GM21723 (cell line): ENCODE results near the gene NCR2.

ENCODE experiments used
- ATAC-seq: cut with Tn5 transposase; IDR thresholded peaks from one replicate; pipeline ENCODE4 v1.9.1; 2021; ENCODE audit warnings: mild to moderate bottlenecking, moderate library complexity; ENCODE audit not compliant: unreplicated experiment

The NCR2 gene

DNA sequence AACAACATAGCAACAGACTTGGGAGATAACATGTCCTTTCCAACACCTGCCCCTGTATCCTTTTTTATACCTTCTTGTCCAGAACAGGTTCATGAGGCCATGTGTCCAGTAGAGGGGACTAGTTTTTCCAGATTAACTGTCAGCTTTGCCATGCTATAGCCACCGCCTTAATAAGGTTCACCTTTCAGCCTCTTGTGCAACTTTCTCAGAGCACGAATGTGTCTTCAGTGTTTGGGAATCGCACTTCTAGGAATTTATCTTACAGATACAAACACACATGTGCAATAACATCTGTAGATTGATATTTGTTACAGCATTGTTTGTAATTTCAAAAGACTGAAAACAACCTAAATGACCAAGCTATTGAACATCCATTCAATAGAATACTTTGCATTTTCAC is 21.4 kb downstream of the NCR2 start:
- ATAC-seq: no peak

GRCh38 chr6:41358503-41358902 is 23.1 kb downstream of the NCR2 start:
- ATAC-seq: no peak

DNA sequence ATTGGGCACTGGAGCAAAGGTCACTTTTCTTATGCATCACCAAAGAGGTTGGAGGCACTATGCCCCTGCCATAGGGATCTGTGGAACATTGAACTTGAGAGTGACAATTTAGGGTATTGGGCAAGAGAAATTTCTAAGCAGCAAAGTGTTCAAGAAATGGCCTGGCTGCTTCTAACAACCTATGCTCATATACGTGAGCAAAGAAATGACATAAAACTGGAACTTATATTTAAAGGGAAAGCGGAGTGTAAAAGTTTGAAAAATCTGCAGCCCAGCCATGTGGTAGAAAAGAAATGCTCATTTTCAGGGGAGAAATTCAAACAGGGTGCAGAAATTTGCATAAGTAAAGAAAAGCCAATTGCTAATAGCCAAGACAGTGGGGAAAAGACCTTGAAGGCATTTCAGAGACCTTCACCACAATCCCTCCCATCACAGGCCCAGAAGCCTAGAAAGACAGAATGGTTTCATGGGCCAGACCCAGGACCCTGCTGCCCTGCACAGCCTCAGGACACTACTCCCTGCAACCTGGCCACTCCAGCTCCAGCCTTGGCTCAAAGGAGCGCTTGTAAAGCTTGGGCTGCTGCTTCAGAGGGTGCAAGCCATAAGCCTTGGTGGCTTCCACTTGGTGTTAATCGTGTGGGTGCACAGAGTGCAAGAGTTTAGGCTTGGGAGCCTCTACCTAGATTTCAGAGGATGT is 24.4 kb downstream of the NCR2 start:
- no peak for ATAC-seq

DNA sequence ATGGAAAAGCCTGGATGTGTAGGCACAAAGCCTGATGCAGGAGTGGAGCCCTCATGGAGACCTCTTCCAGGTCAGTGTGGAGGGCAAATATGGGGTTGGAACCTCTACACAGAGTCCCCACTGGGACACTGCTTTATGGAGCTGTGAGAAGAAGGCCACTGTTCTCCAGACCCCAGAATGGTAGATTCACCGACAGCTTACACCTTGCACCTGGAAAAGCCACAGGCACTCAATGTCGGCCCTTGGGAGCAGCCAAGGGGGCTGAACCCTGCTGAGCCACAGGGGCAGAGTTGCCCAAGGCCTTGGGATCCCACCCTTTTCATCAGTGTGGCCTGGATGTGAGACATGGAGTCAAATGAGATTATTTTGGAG is 24.9 kb downstream of the NCR2 start:
- no peak for ATAC-seq

GRCh38 chr6:41366150-41366549 is 30.7 kb downstream of the NCR2 start:
- no peak for ATAC-seq

GRCh38 chr6:41367061-41367460 is 31.7 kb downstream of the NCR2 start:
- no peak for ATAC-seq

DNA sequence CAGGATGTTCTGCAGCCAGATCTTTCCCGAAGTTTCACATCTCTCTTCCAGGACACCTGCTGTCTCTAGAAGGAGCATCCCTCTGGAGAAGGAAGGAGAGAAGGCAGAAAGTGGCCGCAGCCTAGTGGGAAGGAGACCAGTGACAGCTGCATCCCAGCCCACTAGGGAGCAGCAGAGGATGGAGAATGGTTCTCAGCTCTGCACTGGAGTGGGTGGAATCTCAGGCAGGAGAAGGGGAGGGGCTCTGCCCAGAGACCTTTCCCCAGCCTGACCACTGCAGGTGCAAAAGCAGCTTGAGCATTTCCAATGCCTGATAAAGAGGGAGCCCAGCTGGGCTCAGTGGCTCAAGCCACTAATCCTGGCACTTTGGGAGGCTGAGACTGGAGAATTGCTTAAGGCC is 32.3 kb downstream of the NCR2 start:
- ATAC-seq: no peak

DNA sequence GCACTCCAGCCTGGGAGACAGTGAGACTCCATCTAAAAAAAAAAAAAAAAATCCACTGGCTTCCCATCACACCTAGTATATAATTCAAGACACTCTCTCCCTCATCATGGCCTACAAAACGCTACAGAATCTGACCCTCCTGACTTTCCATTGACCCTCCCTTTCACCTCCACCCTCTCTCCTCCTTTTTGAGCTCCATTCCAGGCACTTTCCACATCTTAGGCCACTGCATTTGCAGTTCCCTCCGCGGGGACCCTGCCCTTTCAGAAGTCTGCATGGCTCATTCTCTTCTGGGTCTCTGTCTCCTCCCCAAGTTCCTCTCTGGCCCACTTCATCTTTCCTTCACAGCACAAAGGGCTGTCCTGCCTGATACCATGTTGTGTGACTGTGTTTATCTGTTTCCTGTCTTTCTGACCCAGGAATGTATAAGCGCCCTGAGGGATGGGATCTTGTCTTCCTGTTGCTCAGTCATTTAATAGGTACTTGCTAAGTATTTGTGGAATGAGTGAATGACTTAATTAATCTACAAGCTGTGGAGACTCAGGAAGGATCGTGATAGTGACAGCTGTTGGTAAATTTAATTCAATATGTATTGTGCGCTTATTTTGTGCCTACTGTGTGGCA is 35.2 kb downstream of the NCR2 start:
- ATAC-seq: no peak

DNA sequence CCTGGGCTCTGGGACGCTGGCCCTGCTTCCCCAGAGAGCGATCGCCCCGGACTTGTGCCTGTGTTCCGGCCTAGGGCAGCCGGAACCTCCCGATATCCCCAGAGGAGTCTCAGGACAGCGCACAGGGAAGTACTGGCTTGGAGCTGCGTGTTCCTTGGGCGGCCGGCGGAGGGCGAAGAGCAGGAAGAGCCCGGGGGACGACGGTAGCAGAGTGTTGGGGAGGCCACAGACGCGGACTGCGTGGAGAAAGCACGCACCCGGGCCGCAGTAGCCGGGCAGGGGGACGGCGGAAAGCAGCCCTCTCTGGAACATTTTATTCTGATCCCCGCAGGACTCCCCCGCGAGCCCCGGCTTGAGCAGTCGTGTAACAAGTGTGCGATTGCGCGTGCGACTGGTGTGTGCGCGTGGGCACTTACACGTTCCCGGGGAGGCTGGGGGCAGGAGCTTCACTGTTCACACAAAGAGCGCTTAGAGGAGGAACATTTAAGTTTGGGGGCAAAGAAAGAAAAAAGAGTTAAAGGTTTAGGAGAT is 36.1 kb downstream of the NCR2 start:
- ATAC-seq: no peak

DNA sequence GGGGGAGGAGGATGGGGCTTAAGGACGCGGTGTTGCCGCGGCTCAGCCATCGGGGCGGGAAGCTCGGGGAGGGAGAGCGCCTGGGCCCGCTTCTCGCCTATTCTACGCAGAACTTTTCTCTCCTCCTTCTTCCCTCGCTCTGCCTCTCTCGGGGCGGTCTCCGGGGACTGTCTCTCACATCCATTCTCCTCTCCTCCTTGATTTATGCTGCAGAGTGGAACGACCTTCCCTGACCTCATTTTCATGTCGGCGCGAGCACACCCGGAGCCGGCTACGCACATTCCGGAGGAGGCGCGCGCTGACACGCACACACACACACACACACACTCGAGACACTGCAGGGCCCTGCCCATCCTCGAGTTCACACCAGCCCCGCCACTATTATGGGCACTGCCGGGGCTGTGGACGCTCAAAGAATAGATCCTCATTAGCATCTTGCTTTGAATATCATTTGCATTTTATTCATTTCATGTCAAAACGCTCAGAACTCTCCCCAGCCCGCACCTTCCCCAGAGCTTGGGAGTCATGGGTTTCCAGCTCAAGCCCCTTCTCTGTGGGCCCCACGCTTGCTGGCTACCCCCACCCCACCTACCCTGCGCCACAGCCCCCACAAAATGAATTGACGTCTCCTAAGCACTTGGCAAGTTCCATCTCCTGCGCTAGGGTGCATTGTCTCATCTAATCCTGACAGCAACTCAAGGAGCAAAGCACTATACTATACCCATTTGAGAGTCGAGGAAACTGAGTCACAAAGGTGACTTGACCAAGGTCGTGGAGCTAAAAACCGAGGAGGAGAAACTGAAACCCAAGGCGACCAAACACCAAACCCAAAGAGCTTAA is 36.8 kb downstream of the NCR2 start:
- no peak for ATAC-seq

DNA sequence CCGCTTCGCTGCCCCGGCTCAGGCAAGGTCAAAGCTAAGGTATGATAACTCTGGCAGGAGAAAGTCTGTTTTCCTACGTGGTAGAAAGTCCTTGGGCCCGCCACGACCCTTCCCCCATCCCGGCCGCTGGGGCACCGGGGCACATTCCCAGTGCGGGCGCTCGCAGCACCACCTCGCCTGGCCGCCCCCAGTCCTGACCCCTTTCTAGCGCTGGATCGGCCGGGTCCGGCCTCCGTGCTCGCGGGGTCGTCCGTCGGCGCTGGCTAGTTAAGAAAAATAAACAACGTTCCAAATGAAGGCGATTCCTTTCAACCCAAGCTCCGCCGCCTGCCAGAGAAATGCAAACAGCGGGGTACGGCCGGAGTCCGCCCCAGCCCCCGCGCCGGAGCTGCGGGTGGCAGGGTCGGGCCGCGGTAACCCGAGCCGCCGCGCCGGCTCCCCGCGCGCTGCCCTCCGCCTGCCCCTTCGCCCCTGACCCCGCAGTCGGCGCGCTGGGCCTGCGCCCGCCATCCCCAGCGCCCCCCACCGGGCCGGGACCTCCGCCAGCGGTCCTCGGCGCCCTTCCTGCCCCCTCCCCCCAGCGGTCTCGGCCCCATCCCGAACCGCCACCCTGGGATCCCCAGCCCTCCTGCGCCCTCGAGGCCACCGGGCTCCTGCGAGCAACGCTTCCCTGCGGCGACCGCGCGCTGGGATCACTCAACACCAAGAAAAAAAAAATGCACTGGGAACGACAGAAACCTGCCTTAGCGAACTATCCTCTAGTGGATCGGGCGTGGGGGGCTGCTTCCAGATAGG is 37.6 kb downstream of the NCR2 start:
- no peak for ATAC-seq

GRCh38 chr6:41373627-41373918 is 38.2 kb downstream of the NCR2 start:
- ATAC-seq: no peak

GRCh38 chr6:41373919-41374617 is 38.7 kb downstream of the NCR2 start:
- no peak for ATAC-seq

- no peak for ATAC-seq
Observed at GRCh38 chr6:41374618-41375590, 39.5 kb downstream of the NCR2 start.

- no peak for ATAC-seq
Observed at GRCh38 chr6:41375598-41376151, 40.3 kb downstream of the NCR2 start.

GRCh38 chr6:41376176-41376575 is 40.8 kb downstream of the NCR2 start:
- no peak for ATAC-seq

- ATAC-seq: no peak
Observed at GRCh38 chr6:41377071-41377470, 41.7 kb downstream of the NCR2 start.

GRCh38 chr6:41379306-41379705 is 43.9 kb downstream of the NCR2 start:
- no peak for ATAC-seq

GRCh38 chr6:41386594-41386993 is 51.2 kb downstream of the NCR2 start:
- ATAC-seq: no peak
